GM23338 (cell line): Measurements from ENCODE around the gene LSM3. TPM values are rescaled to one million over a fixed set of nuclear protein-coding genes. Genes with fewer than 3 reads are reported as not detected.

Experiments used
- ATAC-seq: fragments of 200-7000 bp; cut with Tn5 transposase; 3 replicates; pipeline ENCODE4 v1.9.1; 2020
- DNase-seq: peaks from one replicate; pipeline ENCODE4 v3.0.0-alpha.2; 2015; ENCODE audit warnings: low spot score
- H2AFZ ChIP-seq: fragments of 200-600 bp; sonication (generic); 2 replicates; pipeline ENCODE4 v1.8.0; 2016; ENCODE audit warnings: antibody characterized with exemption, mild to moderate bottlenecking, moderate library complexity
- H3F3A ChIP-seq: fragments of 200-600 bp; sonication (generic); replicated peaks from 2 replicates; pipeline ENCODE4 v1.8.0; 2017; ENCODE audit warnings: antibody characterized with exemption, mixed run types, low read depth
- H3K27ac ChIP-seq: fragments of 200-600 bp; sonication (generic); 2 replicates; pipeline ENCODE4 v1.6.1; 2016; ENCODE audit warnings: low read depth
- H3K27me3 ChIP-seq: fragments of 200-600 bp; sonication (generic); 2 replicates; pipeline ENCODE4 v1.8.0; 2016; ENCODE audit warnings: mild to moderate bottlenecking, mixed run types, moderate library complexity; ENCODE audit not compliant: insufficient read depth
- H3K36me3 ChIP-seq: fragments of 200-600 bp; sonication (generic); 2 replicates; pipeline ENCODE4 v1.8.0; 2016; ENCODE audit warnings: mild to moderate bottlenecking; ENCODE audit not compliant: insufficient read depth
- H3K4me1 ChIP-seq: fragments of 200-600 bp; sonication (generic); 2 replicates; pipeline ENCODE4 v1.8.0; 2016; ENCODE audit warnings: mild to moderate bottlenecking, moderate library complexity; ENCODE audit not compliant: insufficient read depth
- H3K4me2 ChIP-seq: fragments of 200-600 bp; sonication (generic); 2 replicates; pipeline ENCODE4 v1.7.1; 2017; ENCODE audit warnings: mixed run types
- H3K4me3 ChIP-seq: fragments of 200-600 bp; sonication (generic); 2 replicates; pipeline ENCODE4 v1.6.1; 2016; ENCODE audit warnings: mixed run types
- H3K79me2 ChIP-seq: fragments of 200-600 bp; sonication (generic); replicated peaks from 2 replicates; pipeline ENCODE4 v1.8.0; 2017; ENCODE audit warnings: mild to moderate bottlenecking; ENCODE audit not compliant: insufficient read depth
- H3K9me2 ChIP-seq: fragments of 200-600 bp; sonication (generic); 2 replicates; pipeline ENCODE4 v1.8.0; 2017; ENCODE audit not compliant: insufficient read depth
- H4K20me1 ChIP-seq: fragments of 200-600 bp; sonication (generic); replicated peaks from 2 replicates; pipeline ENCODE4 v1.8.0; 2017; ENCODE audit warnings: mild to moderate bottlenecking; ENCODE audit not compliant: insufficient read depth
- H3K27ac Mint-ChIP-seq: 2 replicates; pipeline ENCODE4 v1.8.0; 2020; ENCODE audit warnings: inconsistent platforms, mild to moderate bottlenecking, moderate library complexity, mixed read lengths
- H3K27me3 Mint-ChIP-seq: 3 replicates; pipeline ENCODE4 v1.8.0; 2022; ENCODE audit warnings: low read depth, mild to moderate bottlenecking, moderate library complexity, mixed read lengths, inconsistent platforms; ENCODE audit not compliant: insufficient read depth, poor library complexity
- H3K36me3 Mint-ChIP-seq: 3 replicates; pipeline ENCODE4 v1.8.0; 2021; ENCODE audit warnings: low read depth, mild to moderate bottlenecking, inconsistent platforms, moderate library complexity, mixed read lengths
- H3K4me1 Mint-ChIP-seq: 3 replicates; pipeline ENCODE4 v1.8.0; 2020; ENCODE audit warnings: mild to moderate bottlenecking, inconsistent platforms, mixed read lengths
- H3K4me3 Mint-ChIP-seq: 3 replicates; pipeline ENCODE4 v1.8.0; 2021; ENCODE audit warnings: moderate library complexity, mild to moderate bottlenecking, inconsistent platforms, mixed read lengths
- H3K9me3 Mint-ChIP-seq: 3 replicates; pipeline ENCODE4 v1.8.0; 2020; ENCODE audit warnings: moderate library complexity, mild to moderate bottlenecking, inconsistent platforms, mixed read lengths
- ZNF114 ChIP-seq: fragments of 250-450 bp; sonication (Bioruptor Pico); IDR thresholded peaks from 2 replicates; pipeline ENCODE4 v1.5.0; 2020; ENCODE audit warnings: mild to moderate bottlenecking, moderate library complexity
- ZNF331 ChIP-seq: fragments of 250-450 bp; sonication (Bioruptor Pico); IDR thresholded peaks from 2 replicates; pipeline ENCODE4 v1.5.0; 2020; ENCODE audit warnings: low read depth, mild to moderate bottlenecking, moderate library complexity
- ZNF462 ChIP-seq: fragments of 250-450 bp; sonication (Bioruptor Pico); IDR thresholded peaks from 2 replicates; pipeline ENCODE4 v1.5.0; 2020; ENCODE audit warnings: mild to moderate bottlenecking, moderate library complexity
- polyA plus RNA-seq: library from polyadenylated mRNA; unstranded; fragments of >200 nt; fragmentation: Nextera tagmentation; extraction: Ambion mirVana; gene quantifications from 2 replicates; pipeline ENCODE4 v1.2.1, GENCODE V29; 2016
- total RNA-seq: library from RNA; depleted of rRNA; stranded (reverse); fragments of >200 nt; shearing (Covaris generic); gene quantifications from 2 replicates; pipeline ENCODE4 v1.2.3, GENCODE V29; 2014
- TF ChIP-seq, protein P1 (sequence below): IDR thresholded peaks from one replicate; pipeline ENCODE4 v1.6.1; 2018; ENCODE audit warnings: antibody characterized with exemption; ENCODE audit not compliant: unreplicated experiment

Gene LSM3
- total and polyA plus RNA-seq, 2 experiments from 2014 or later, result 20.1 to 71.5 TPM

- no peaks in the 10 kb centered on the region for H3K9me3 Mint-ChIP-seq
- TF ChIP-seq, protein P1, sequence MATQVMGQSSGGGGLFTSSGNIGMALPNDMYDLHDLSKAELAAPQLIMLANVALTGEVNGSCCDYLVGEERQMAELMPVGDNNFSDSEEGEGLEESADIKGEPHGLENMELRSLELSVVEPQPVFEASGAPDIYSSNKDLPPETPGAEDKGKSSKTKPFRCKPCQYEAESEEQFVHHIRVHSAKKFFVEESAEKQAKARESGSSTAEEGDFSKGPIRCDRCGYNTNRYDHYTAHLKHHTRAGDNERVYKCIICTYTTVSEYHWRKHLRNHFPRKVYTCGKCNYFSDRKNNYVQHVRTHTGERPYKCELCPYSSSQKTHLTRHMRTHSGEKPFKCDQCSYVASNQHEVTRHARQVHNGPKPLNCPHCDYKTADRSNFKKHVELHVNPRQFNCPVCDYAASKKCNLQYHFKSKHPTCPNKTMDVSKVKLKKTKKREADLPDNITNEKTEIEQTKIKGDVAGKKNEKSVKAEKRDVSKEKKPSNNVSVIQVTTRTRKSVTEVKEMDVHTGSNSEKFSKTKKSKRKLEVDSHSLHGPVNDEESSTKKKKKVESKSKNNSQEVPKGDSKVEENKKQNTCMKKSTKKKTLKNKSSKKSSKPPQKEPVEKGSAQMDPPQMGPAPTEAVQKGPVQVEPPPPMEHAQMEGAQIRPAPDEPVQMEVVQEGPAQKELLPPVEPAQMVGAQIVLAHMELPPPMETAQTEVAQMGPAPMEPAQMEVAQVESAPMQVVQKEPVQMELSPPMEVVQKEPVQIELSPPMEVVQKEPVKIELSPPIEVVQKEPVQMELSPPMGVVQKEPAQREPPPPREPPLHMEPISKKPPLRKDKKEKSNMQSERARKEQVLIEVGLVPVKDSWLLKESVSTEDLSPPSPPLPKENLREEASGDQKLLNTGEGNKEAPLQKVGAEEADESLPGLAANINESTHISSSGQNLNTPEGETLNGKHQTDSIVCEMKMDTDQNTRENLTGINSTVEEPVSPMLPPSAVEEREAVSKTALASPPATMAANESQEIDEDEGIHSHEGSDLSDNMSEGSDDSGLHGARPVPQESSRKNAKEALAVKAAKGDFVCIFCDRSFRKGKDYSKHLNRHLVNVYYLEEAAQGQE, result no peak
- TF ChIP-seq ZNF462 (CRISPR knock-in tag), result no peak
- TF ChIP-seq ZNF331 (CRISPR knock-in tag), result no peak
- TF ChIP-seq ZNF114 (CRISPR knock-in tag), result no peak
- no peaks in the 10 kb centered on the region for H3K9me2 ChIP-seq
- no peak overlapping the region for H3K4me2 ChIP-seq
- peaks cover 58% of the 10 kb centered on the region for H3K36me3 ChIP-seq
- no peak overlapping the region for H3K27ac Mint-ChIP-seq
- no peak overlapping the region for H2AFZ ChIP-seq
- H3K79me2 ChIP-seq, result 0 out of 2 replicates have a peak, but pooled peaks cover 3% of the 10 kb centered on the region
- H3K36me3 Mint-ChIP-seq, result peaks cover 88% of the 10 kb centered on the region
- peaks cover 2% of the 10 kb centered on the region for H3K27me3 Mint-ChIP-seq
- H3K4me1 ChIP-seq, result no peaks in the 10 kb centered on the region
- H3K4me1 Mint-ChIP-seq, result no peaks in the 10 kb centered on the region
- no peaks in the 10 kb centered on the region for H3F3A ChIP-seq
- no peaks in the 10 kb centered on the region for H3K27me3 ChIP-seq
- H4K20me1 ChIP-seq, result peaks cover 3% of the 10 kb centered on the region; the same call in 1 of the 2 replicates
- no peak overlapping the region for H3K4me3 ChIP-seq
- no peak overlapping the region for H3K27ac ChIP-seq
- no peak overlapping the region for H3K4me3 Mint-ChIP-seq
- DNase-seq (no peak), ATAC-seq (no peak)
These were observed 11.6 kb upstream of the LSM3 start for GRCh38 chr3:14166877-14167603.
